HepG2 (cell line): ENCODE data around the gene DHX16. TPM values are rescaled to one million over a fixed set of nuclear protein-coding genes. Genes with fewer than 3 reads are reported as not detected.

Experiments
- KDM3A ChIP-seq: IDR thresholded peaks from 2 replicates; pipeline ENCODE4 v1.6.1; 2018; ENCODE audit warnings: low read depth, missing compliant biosample characterization
- KDM6A ChIP-seq: IDR thresholded peaks from 2 replicates; pipeline ENCODE4 v1.6.1; 2016; ENCODE audit warnings: low read depth
- LBX2 ChIP-seq: sonication (generic); formaldehyde crosslinking; IDR thresholded peaks from 2 replicates; pipeline ENCODE4 v1.5.0; 2020; ENCODE audit warnings: missing genetic modification reagents, mild to moderate bottlenecking, borderline replicate concordance
- MXD4 ChIP-seq: IDR thresholded peaks from 2 replicates; pipeline ENCODE4 v1.6.1; 2016; ENCODE audit warnings: mild to moderate bottlenecking, missing biosample characterization, missing genetic modification reagents
- RBAK ChIP-seq: sonication (generic); formaldehyde crosslinking; IDR thresholded peaks from 2 replicates; pipeline ENCODE4 v1.5.1; 2020; ENCODE audit warnings: mild to moderate bottlenecking, missing genetic modification reagents
- SIN3A ChIP-seq: IDR thresholded peaks from 2 replicates; pipeline ENCODE4 v1.6.1; 2011; ENCODE audit warnings: low read depth, mild to moderate bottlenecking, control low read depth, low read length, borderline replicate concordance
- SP140L ChIP-seq: sonication (generic); formaldehyde crosslinking; IDR thresholded peaks from 2 replicates; pipeline ENCODE4 v1.4.0; 2020; ENCODE audit warnings: missing genetic modification reagents, borderline replicate concordance
- YY1 ChIP-seq: IDR thresholded peaks from 2 replicates; pipeline ENCODE4 v1.6.1; 2011; ENCODE audit warnings: low read length, low read depth, moderate library complexity, mild to moderate bottlenecking; ENCODE audit not compliant: insufficient read depth, insufficient replicate concordance
- ZNF556 ChIP-seq: sonication (generic); formaldehyde crosslinking; IDR thresholded peaks from 2 replicates; pipeline ENCODE4 v1.4.0; 2020; ENCODE audit warnings: mild to moderate bottlenecking, missing genetic modification reagents, borderline replicate concordance
- ZNF598 ChIP-seq: sonication (generic); formaldehyde crosslinking; IDR thresholded peaks from 2 replicates; pipeline ENCODE4 v1.5.1; 2020; ENCODE audit warnings: mild to moderate bottlenecking, missing genetic modification reagents, borderline replicate concordance
- ZNF773 ChIP-seq: sonication (generic); formaldehyde crosslinking; IDR thresholded peaks from 2 replicates; pipeline ENCODE4 v1.4.0; 2020; ENCODE audit warnings: missing genetic modification reagents, borderline replicate concordance
- ZNF883 ChIP-seq: sonication (generic); formaldehyde crosslinking; IDR thresholded peaks from 2 replicates; pipeline ENCODE4 v1.5.1; 2020; ENCODE audit warnings: mild to moderate bottlenecking, missing genetic modification reagents; ENCODE audit errors: not compliant biosample characterization
- polyA plus RNA-seq, 8 experiments: library from polyadenylated mRNA; depleted of rRNA in 3 of 8; stranded (reverse) in 7 of 8; unstranded in 1 of 8; fragments of >200 nt; fragmentation: Illumina TruSeq in 4 of 8; extraction: Trizol in 4 of 8; gene quantifications; 2 replicates each; pipeline versions ENCODE4 v1.2.1 to v1.2.3, GENCODE V29; 2011 to 2016; ENCODE audit warnings: low read depth in 4 of 8, missing spikeins in 1 of 8, mixed read lengths in 1 of 8; ENCODE audit not compliant: insufficient read depth in 1 of 8
- total RNA-seq, 5 experiments: library from RNA; depleted of rRNA; stranded (reverse); fragments of >200 nt; fragmentation: Illumina TruSeq; extraction: Trizol; gene quantifications; 2 replicates each; pipeline ENCODE4 v1.2.3, GENCODE V29; 2016; ENCODE audit warnings: low read depth in 1 of 5
- TF ChIP-seq, protein P1 (sequence below), 2 experiments: fragments of 450-650 bp in 1 of 2; sonication (generic) in 1 of 2; formaldehyde crosslinking; IDR thresholded peaks; 2 replicates each; pipeline versions ENCODE4 v1.5.0 to v1.8.0; 2020 to 2022; ENCODE audit warnings: mild to moderate bottlenecking in 1 of 2, missing genetic modification reagents in 1 of 2
- TF ChIP-seq, protein P2 (sequence below): sonication (generic); formaldehyde crosslinking; IDR thresholded peaks from 2 replicates; pipeline ENCODE4 v1.4.0; 2020; ENCODE audit warnings: low read depth, missing genetic modification reagents
- TF ChIP-seq, protein P3 (sequence below): sonication (generic); formaldehyde crosslinking; IDR thresholded peaks from 2 replicates; pipeline ENCODE4 v1.9.0; 2021; ENCODE audit warnings: missing genetic modification reagents, borderline replicate concordance
- TF ChIP-seq, protein P4 (sequence below): sonication (generic); formaldehyde crosslinking; IDR thresholded peaks from 2 replicates; pipeline ENCODE4 v1.8.0; 2022; ENCODE audit warnings: missing genetic modification reagents, mild to moderate bottlenecking, borderline replicate concordance
- TF ChIP-seq, protein P5 (sequence below): IDR thresholded peaks from 2 replicates; pipeline ENCODE4 v1.6.1; 2012; ENCODE audit warnings: low read depth, low read length, improper control_type of control experiment

DHX16 gene
- total and polyA plus RNA-seq, 2 of the 13 experiments (the other 11 are each of a cell fraction or from before 2014, with no cell fraction given), result 57.0 to 58.5 TPM

GRCh38 chr6:30678964-30679726 lies 6.3 kb upstream of the DHX16 start (continued):
- TF ChIP-seq, protein P1, sequence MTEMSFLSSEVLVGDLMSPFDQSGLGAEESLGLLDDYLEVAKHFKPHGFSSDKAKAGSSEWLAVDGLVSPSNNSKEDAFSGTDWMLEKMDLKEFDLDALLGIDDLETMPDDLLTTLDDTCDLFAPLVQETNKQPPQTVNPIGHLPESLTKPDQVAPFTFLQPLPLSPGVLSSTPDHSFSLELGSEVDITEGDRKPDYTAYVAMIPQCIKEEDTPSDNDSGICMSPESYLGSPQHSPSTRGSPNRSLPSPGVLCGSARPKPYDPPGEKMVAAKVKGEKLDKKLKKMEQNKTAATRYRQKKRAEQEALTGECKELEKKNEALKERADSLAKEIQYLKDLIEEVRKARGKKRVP (CRISPR knock-in tag; IDR thresholded peaks at IDR 0.05), result peak in 1 of 2 experiments; percentile 48; a peak in 2 of 4 replicates
- TF ChIP-seq ZNF883, result peak; percentile 78
- peak; percentile 71; the same call in 1 of the 2 replicates for TF ChIP-seq ZNF598
- peak; percentile 56; the same call in 1 of the 2 replicates for TF ChIP-seq MXD4
- peak; percentile 99 for TF ChIP-seq KDM3A (CRISPR knock-in tag)
- TF ChIP-seq RBAK, result no peak
- peak; percentile 56; the same call in 1 of the 2 replicates for TF ChIP-seq ZNF556 (CRISPR knock-in tag)
- TF ChIP-seq, protein P2, sequence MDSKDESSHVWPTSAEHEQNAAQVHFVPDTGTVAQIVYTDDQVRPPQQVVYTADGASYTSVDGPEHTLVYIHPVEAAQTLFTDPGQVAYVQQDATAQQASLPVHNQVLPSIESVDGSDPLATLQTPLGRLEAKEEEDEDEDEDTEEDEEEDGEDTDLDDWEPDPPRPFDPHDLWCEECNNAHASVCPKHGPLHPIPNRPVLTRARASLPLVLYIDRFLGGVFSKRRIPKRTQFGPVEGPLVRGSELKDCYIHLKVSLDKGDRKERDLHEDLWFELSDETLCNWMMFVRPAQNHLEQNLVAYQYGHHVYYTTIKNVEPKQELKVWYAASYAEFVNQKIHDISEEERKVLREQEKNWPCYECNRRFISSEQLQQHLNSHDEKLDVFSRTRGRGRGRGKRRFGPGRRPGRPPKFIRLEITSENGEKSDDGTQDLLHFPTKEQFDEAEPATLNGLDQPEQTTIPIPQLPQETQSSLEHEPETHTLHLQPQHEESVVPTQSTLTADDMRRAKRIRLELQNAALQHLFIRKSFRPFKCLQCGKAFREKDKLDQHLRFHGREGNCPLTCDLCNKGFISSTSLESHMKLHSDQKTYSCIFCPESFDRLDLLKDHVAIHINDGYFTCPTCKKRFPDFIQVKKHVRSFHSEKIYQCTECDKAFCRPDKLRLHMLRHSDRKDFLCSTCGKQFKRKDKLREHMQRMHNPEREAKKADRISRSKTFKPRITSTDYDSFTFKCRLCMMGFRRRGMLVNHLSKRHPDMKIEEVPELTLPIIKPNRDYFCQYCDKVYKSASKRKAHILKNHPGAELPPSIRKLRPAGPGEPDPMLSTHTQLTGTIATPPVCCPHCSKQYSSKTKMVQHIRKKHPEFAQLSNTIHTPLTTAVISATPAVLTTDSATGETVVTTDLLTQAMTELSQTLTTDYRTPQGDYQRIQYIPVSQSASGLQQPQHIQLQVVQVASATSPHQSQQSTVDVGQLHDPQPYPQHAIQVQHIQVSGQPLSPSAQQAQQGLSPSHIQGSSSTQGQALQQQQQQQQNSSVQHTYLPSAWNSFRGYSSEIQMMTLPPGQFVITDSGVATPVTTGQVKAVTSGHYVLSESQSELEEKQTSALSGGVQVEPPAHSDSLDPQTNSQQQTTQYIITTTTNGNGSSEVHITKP (CRISPR knock-in tag), result peak; percentile 58; the same call in 1 of the 2 replicates
- TF ChIP-seq, protein P3, sequence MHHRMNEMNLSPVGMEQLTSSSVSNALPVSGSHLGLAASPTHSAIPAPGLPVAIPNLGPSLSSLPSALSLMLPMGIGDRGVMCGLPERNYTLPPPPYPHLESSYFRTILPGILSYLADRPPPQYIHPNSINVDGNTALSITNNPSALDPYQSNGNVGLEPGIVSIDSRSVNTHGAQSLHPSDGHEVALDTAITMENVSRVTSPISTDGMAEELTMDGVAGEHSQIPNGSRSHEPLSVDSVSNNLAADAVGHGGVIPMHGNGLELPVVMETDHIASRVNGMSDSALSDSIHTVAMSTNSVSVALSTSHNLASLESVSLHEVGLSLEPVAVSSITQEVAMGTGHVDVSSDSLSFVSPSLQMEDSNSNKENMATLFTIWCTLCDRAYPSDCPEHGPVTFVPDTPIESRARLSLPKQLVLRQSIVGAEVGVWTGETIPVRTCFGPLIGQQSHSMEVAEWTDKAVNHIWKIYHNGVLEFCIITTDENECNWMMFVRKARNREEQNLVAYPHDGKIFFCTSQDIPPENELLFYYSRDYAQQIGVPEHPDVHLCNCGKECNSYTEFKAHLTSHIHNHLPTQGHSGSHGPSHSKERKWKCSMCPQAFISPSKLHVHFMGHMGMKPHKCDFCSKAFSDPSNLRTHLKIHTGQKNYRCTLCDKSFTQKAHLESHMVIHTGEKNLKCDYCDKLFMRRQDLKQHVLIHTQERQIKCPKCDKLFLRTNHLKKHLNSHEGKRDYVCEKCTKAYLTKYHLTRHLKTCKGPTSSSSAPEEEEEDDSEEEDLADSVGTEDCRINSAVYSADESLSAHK (CRISPR knock-in tag), result no peak
- TF ChIP-seq YY1, result peak; percentile 73
- no peak for TF ChIP-seq KDM6A (CRISPR knock-in tag)
- TF ChIP-seq, protein P4, sequence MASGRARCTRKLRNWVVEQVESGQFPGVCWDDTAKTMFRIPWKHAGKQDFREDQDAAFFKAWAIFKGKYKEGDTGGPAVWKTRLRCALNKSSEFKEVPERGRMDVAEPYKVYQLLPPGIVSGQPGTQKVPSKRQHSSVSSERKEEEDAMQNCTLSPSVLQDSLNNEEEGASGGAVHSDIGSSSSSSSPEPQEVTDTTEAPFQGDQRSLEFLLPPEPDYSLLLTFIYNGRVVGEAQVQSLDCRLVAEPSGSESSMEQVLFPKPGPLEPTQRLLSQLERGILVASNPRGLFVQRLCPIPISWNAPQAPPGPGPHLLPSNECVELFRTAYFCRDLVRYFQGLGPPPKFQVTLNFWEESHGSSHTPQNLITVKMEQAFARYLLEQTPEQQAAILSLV (CRISPR knock-in tag), result peak; percentile 59; the same call in 1 of the 2 replicates
- no peak; the same call in 1 of the 2 replicates for TF ChIP-seq SIN3A
- no peak for TF ChIP-seq ZNF773 (CRISPR knock-in tag)
- TF ChIP-seq, protein P5, sequence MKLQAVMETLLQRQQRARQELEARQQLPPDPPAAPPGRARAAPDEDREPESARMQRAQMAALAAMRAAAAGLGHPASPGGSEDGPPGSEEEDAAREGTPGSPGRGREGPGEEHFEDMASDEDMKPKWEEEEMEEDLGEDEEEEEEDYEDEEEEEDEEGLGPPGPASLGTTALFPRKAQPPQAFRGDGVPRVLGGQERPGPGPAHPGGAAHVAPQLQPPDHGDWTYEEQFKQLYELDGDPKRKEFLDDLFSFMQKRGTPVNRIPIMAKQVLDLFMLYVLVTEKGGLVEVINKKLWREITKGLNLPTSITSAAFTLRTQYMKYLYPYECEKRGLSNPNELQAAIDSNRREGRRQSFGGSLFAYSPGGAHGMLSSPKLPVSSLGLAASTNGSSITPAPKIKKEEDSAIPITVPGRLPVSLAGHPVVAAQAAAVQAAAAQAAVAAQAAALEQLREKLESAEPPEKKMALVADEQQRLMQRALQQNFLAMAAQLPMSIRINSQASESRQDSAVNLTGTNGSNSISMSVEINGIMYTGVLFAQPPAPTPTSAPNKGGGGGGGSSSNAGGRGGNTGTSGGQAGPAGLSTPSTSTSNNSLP, result peak; percentile 49
- TF ChIP-seq SP140L, result no peak
- no peak for TF ChIP-seq LBX2 (CRISPR knock-in tag)
